Cerebellar cortex (tissue), 1 donor: ENCODE data around the gene SOX9.

Source experiments
- DNase-seq: peaks from one replicate; pipeline ENCODE4 v3.0.0-alpha.2; 2015; ENCODE audit warnings: low spot score

SOX9 gene

DNA sequence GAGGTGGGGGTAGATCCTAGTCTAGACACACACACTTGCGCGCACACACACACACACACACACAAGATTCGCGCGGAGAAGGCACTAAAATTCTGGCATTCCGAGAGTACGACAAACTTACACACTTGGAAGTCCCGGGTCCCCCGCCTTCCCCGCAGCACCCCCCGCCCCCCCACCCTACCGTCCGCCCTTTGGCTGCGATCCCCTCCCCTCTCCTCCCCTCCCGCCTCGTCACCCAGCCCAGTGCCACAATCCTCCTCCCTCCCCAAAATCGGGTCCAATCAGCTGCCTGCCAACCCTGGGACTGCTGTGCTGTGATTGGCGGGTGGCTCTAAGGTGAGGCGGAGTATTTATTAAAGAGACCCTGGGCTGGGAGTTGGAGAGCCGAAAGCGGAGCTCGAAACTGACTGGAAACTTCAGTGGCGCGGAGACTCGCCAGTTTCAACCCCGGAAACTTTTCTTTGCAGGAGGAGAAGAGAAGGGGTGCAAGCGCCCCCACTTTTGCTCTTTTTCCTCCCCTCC is at the start of gene SOX9:
TSS of gene SOX9 (plus strand) at position 379 of the 522 bp plus-strand sequence. CDS start 372 bp downstream, outside the sequence.
- DNase-seq: peak; percentile 60

DNA sequence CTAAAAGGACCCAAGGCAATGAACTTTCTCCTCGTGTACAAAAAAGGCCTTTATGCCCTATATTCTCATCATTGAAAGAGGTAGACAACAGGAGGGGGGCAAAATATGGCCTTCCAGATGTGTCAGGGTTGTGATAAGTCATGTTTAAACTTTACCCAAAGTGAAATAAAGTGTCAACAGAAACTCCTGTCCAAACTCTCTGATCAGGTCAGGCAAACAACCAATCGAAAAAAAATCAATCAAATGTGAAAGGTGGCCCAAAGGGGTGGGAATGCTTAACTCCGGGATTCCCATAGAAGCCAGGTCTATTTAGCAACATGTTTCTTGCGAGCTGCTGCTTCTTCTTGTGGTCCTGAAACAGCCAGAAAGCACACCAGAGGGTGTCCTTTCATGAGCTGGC is 49.5 kb upstream of the SOX9 start:
- DNase-seq: no peak

DNA sequence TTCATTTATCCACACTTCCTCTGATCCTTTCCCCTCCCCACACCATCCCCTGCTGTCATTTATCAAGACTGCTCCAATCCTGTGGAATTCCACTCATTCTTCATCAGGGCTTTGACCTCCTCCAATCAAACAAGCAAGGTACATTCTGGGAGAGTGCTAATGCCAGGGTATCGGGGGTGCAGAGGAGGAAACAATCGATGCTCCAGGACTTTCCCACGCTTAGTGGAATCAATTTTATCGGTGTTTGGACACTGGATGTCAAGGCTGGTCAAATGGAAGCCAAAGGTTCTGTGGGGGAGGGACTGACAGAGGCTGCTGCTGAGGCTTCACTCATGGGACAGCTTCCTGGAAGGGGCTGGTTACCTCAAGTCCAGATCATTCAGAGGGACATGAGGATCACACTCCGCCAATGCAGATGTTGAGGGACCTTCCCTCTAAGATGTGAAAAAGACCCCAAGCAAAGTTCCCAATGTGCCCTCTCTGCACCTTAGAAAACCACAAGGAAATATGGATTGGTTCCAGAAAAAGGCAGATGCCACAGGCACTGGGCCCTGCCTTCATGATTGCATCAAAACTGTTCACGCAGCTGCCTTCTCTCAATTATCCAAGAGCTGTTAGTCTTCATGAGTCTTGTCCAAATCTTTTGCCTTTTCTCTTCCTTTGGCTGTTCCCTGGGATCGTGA is 44.7 kb upstream of the SOX9 start:
- no peak for DNase-seq

DNA sequence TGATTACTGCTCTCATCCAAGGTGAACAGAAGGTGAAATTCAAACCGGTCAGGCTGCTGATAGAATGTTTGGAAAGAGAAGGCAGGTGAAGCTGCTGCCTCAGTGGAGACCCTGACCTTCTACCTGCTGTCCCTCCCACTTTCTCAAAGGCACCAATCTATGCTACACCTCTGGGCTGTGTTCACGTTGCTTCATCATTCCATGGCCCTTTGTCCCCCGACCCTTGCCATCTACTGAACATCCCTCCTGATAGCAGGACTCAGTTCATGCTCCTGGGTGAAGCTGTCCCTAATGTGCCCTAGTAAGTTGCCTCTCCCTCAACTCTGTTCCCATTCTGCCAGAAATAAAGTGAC is 44.2 kb upstream of the SOX9 start:
- DNase-seq: no peak

DNA sequence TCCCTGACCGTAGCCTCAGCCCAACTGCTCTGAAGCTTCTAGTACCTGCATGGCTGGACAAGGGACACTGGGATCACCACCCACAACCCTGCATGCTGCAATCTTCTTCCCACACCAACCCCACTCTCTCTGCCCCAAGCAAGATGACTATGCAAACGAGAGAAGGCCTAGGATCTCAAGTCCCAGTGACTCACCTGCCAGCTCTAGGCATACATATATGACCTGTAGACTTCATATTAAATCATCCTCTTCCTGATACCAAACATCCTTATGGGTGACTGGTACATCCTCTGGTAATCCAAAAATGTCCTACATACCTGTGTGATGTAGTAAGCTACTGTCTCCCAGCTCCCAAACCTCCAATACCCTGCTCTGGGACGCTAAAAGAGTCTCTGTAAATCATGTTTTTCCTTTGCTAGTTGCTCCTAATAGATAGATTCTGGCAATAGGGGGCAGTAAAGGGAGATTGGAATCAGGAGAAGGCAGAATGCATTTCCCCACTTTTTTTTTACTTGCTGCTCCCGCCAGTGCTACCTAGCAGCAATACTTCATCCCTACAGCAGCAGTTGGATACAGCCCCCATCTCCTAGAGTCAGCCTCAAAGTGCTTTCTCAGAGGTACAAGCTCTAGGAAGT is 43.4 kb upstream of the SOX9 start:
- no peak for DNase-seq

DNA sequence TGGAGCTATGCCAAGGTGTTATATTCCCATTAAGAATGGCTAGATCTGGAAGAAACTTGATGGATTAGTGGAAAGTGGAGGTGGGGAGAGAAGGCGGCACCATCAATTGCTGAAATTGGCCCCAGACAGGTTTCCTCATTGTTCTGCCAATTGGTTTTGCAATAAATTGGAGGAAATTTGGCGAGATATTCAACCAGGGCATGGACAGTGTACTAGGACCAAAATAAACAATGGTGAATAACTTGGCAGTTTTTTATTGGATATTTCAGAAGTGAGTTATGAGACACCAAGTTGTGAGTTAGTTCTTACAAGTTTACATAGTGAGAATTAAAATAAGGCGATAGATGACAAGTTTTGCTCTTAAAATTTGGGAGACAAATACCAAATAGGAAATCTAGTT is 41.1 kb upstream of the SOX9 start:
- DNase-seq: no peak

DNA sequence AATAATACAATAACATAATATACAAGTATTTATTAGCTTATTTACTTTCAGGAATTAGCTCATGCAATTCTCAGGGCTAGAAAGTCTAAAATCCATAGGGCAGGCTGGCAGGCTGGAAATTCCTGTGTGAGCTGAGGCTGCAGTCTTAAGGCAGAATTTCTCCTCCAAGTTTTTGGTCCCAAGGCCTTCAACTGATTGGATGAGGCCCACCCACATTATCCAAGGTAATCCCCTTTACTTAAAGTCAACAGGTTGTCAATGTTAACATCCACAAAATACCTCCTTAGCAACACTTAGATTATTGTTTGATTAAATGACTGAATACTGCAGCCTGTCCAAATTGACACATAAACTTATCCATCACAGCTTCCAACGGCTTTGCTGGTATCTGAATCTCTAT is 32.9 kb upstream of the SOX9 start:
- DNase-seq: no peak

DNA sequence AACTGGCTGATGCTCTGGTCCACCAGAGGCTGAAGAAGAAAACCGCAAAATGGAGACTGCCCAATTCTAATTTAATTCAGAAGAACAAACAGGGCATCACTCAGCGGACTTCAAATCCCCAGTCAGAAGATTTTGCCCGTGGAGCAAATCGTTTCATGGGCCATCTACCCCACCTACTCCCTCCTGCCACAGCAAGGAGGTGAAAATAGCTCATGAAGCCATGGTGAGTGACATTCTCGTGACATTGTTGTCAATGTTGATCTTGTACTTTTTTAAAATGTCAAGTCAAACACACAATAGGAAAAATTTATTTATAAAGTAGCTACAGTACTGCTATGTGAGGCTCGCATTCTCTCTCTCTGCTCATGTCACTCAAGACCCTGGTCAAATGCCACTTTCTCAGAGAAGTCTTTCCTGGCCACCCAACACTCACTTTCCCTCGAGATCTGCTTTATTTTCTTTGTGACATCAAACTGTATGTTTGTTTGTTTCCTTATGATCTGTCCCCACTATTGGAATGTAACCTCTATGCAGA is 31.3 kb upstream of the SOX9 start:
- DNase-seq: no peak

DNA sequence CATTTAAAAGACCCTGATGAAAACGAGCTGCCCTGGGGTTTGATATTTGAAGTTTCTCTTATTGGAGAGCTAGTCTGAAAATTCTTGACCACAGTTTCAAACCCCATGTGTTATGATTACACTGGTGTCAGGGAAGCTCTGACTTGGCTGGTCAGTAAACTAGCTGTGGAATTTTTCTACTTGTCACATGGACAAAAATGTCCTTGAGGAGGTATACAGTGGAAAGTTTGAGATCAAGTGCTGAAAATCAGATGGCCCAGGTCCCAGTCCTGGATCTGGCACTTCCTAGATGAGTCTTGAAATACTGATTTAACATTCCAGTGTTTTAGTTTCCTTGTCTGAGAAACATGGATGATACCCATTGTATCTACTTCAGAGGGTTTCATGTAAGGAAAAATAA is 30.7 kb upstream of the SOX9 start:
- DNase-seq: no peak

DNA sequence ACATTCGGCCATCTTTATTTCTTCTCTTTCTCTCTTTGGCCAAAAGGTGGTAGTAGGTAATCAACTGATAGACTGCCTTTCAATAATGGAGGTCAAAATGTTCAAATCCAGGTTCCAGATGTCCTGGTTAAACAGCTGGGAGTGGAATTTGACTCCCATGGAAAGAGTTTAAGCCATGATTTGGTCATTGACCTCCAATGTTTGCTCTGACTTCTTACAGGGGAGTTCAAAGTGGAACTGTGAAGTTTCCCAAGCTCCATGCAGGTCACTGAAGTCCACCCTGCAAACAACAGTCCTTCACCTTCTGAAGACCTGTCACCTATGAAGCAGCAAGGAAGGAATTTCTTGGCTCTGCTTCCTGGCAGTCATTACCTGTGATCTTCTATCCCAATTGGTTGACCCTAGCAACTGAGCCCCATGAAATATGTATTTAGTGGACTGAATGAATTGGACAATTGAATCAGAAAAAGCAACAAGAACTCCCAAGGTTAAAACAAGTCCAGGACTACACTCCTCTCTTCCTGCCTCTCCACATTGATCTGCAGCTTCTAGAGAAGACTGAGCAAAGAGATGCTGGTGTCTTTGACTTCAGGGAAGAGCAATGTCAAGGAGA is 28.0 kb upstream of the SOX9 start:
- no peak for DNase-seq

DNA sequence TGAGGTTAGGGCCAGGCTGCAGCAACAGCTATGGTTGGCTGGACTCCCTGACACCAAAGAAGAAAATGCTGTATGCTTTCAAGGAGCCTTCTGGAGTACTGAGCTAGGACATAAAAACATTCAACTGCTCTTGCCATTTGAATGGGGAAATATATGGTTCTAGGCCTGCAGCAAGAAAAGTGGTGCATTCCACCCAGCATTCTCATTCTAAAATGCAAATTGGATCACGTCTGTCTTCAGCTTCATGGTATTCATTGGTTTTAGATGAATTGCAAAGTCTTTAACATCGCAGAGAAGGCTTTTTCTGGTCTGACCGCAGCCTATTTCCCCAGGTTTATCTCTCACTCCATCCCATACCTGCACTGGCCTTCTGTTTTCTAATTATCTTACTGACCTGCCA is 27.1 kb upstream of the SOX9 start:
- no peak for DNase-seq

DNA sequence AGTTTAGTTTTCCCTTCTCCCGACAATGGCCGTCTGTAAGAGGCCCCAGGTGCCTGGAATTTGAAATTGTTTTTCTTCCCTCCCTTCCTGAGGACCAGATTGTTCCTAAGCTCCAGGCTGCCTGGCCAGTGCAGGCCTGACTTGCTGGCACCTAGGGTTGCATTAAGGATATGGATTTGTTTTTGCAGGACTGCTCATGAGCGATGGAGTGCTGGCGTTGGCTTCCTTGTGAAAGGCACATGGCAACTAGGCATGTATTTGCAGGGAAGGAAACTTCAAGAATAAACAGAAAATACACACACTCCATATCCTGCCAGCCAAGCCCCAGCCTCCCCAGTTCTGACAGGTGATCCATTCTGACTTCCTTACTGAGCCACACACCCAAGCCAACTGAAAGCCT is 25.5 kb upstream of the SOX9 start:
- no peak for DNase-seq

DNA sequence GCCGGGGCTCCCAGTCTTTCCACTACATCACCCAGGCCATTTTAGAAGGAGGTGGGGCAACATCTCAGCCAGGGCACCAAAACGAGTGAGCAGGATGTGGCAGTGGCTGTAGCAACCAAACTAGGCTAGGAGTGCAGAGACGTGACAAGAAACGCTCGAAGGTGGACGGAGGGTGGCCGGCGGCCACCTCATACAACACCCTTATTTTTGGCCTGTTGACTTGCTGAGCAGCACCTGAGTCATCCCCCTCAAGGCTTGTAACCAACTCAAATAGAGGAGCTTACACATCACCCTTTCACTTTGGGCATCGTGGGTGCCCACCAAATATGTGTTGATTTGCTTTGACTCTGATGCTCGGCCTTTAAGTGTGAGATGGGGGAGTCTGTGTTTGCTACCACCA is 23.7 kb upstream of the SOX9 start:
- DNase-seq: no peak

DNA sequence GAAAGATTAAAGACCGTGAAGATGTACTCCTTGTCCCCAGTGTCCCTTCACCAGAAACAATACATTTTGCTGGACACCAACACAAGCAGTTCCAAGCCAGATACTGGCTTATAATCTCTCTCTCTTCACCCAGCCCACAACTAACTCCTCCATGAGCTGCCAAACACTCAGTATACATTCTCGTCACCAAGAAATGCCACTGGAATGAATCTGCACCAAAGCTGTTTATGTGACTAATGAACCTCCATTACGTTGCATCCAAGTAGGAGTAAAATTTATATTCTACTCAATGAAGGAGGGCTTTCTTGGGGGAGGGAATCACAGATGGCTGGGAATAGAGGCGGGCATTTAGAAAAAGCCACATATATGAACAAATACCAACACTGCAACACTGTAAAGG is 20.9 kb upstream of the SOX9 start:
- DNase-seq: no peak

DNA sequence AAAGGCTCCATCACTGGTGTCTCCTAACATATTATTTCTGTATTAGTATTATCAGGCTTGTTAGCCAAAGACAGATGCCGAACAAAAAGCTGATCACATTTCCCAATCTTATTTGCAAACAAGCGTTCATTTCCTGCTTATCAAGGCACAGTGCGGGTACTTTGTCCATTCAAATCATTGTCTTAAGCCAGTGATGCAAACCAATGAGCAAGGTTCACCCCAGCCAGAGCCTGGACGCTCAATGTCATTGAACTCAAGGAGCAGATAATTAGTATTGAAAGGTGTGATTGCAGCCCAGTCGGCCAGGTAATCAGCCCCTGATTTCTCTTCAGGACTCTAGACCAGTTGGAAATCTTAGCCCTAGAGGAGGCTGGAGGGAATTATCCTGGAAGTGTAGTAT is 20.4 kb upstream of the SOX9 start:
- no peak for DNase-seq

DNA sequence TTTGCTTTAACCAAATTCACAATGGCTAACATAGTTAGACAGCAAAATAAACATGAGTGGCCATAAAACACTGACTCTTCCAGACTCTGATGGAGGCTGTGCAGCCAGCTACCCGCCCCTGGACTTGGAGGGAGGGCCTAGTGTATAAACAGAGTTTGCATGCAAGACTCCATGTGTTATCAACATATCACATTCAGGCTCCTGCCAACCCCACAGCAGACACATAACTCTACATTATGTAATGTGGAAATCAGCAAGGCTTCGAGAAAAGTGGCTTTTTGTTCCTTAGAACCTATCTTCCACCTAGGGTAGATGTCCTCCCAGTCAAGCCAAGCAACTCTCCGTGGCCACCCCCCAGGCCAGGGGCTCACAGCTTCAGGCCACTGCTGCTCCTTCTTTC is 19.3 kb upstream of the SOX9 start:
- DNase-seq: no peak

DNA sequence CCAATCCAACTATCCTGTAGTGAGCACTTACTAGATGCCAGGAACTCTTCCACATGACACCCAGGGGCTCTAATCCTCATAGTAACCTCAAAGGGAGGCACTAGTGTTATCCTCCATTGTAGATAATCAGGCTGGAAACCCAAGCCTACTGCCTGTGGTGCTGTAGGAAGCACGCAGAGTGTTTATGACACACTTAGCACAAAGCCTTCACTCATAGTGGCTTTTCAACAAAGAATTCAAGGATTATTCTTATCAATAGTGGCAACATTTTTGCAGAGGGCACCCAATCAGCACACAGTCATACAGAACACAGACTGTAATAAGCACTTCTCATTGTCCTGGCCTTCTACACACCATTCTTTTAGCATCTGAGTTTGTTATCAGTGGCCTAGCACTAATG is 18.5 kb upstream of the SOX9 start:
- no peak for DNase-seq

DNA sequence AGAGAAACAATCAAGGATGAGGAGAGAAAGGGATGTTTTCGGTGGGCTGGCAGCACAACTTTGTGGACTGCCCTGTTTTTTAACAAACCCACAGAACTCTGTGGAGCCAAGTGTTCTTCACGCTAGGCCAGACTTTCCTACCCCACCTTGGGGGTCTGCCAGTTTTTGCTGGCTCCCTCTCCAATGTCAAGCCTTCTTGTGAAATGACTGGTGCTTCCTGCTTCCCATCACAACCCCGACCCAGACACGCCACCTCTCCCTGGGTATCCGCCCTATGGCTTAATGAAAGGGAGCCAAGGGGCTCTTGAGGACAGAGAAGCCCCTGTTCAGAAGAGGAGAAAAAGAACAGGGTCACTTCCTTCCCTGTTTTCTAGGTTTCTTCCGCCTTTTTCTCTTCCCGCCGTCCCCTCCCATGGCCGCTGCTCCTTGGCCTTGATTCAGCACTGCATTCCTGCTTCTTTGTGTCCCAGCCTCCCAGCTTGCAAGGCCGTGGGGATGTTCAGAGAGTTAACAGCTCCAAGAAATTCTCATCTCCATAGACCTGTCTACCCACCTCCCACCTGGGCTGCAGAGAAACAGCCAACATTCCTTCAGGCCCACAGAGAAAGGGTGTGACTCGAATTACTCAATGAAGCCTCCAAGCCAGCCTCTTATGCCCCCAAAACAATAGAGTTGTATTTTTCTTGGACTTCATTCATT is 16.5 kb upstream of the SOX9 start:
- no peak for DNase-seq

DNA sequence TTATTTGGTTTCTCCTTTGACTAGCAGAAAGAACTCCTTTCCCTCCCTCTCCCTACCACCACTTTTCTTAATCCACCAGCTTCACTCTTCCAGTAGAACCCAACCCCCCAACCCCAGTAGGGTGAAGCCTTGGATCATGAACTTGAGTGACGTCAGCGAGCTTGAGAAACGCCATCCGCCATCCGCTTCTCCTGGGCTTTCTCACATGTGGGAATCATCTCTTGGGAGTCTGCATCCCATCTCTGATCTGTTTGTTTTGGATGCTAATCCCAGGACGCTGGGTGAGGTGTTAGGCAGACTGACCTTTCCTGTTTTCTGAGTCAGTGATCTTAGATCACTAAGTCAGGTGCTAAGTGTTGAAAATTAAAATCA is 16.0 kb upstream of the SOX9 start:
- no peak for DNase-seq

DNA sequence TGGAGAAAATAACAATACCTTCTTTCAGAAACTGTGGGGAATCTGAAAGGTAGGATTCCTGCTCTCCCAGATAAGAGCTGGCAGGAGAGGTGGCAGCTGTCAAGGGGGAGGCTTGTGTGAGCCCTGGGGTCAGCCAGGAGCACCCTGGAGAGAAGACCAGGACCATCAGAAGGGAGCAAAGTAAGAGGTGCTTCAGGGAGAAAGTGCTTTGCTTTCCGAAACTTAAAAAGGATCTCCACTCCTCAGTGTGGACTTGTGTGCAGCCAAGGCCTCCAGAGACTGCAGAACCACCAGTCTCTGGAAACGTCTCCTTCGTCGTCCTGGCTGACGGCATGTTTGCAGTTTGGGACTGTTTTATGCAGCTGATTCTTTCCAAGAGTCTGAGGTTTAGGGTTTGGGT is 13.7 kb upstream of the SOX9 start:
- DNase-seq: no peak

DNA sequence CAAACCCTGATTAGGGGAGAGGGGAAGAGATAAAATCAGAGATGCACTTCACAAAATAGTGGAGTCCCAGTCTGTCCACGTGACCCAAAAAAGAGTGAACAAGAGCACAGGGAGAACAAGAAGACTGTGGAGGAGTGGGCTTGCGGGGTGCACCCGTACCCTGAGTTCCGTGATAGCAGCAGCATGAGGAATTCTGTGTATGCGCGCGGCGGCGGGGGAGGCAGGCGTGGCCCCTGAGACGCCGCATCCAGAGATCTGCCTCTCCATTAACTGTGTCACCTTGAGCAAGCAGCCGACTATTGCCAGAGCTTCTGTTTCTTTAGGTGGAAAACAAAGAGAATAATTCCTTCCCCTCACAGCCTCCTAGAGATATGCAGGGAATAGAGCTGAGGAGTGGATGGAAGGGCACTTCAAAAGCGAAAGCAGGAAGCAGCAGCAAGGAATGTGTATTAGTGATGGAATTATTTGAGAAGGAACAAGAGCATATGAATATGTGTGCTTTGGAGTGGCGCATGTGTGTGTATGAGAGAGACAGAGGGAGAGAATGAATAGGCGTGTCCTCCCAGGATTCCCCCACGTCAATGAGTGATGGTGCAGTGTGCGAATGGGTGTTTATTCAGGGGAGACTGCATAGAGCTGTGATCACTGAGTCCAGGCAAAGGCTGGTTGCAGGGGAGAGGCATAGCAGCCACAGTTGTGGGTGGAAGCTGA is 10.4 kb upstream of the SOX9 start:
- DNase-seq: no peak

DNA sequence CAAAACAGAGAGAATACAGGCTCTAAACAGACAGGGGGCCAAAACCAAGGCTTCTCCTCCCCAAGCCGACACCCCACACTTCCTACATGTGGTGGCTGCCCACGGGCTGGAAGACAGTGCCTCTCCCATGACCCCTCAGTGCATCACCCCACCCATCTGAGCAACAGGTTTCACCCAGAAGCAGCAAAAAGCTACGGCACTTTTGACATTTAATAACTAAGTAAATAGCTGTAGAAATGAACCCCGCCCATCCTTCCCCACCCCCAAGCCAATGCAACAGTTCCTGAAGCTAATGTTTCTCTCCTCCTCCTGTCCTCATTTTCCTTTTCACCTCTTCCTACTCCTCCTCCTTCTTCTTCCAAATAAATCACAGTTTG is 9.9 kb upstream of the SOX9 start:
- no peak for DNase-seq
